Neural progenitor cell (in vitro differentiated cells): Measurements from ENCODE around the gene ZNF324B.

ENCODE experiments used
- EZH2 ChIP-seq: fragments of 200-600 bp; sonication (generic); IDR thresholded peaks from 2 replicates; pipeline ENCODE4 v1.6.1; 2017; ENCODE audit warnings: antibody characterized with exemption, mild to moderate bottlenecking, moderate library complexity
- EZH2phosphoT487 ChIP-seq: fragments of 200-600 bp; sonication (generic); IDR thresholded peaks from 2 replicates; pipeline ENCODE4 v1.6.1; 2017; ENCODE audit warnings: antibody characterized with exemption
- TF ChIP-seq, protein P1 (sequence below): fragments of 200-600 bp; sonication (generic); IDR thresholded peaks from 2 replicates; pipeline ENCODE4 v1.5.1; 2017; ENCODE audit warnings: antibody characterized with exemption, mild to moderate bottlenecking

DNA sequence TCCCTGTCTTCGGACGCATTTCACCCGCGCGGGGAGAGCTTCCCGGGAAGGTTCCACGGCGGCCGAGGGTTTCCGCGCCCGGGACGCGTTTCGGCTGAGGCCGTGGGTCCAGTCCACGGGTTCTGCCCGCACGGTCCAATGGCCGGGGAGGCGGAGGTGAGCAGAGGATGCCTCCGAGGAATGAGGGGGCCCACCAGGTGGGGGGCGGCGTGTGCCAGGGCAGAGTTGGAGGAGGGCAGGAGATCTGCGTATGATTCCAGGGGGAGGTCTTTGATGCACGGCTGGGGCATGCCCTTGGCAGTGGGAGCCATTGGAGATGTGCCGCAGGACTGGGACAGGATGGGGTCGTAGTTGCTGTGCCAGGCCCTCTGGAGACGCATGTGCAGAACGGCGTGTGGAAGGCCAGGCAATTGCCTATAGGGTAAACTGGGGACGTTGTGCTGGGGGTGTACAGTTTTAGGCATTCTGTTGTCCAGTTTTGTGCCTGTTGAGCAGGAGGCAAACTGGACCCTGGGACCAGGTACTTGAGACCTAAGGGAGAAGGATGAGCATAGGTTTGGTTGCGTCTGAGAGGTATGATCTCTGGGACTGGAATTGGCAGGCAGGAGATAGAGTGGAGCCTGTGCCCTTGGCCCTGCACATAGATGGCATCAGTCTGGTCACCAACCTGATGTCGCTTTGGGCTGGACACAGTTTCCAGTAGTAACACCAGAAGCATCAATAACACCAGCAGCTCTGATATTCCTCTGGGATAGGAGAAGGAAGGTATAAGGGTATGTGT lies 42.2 kb upstream of the ZNF324B start:
- TF ChIP-seq, protein P1, sequence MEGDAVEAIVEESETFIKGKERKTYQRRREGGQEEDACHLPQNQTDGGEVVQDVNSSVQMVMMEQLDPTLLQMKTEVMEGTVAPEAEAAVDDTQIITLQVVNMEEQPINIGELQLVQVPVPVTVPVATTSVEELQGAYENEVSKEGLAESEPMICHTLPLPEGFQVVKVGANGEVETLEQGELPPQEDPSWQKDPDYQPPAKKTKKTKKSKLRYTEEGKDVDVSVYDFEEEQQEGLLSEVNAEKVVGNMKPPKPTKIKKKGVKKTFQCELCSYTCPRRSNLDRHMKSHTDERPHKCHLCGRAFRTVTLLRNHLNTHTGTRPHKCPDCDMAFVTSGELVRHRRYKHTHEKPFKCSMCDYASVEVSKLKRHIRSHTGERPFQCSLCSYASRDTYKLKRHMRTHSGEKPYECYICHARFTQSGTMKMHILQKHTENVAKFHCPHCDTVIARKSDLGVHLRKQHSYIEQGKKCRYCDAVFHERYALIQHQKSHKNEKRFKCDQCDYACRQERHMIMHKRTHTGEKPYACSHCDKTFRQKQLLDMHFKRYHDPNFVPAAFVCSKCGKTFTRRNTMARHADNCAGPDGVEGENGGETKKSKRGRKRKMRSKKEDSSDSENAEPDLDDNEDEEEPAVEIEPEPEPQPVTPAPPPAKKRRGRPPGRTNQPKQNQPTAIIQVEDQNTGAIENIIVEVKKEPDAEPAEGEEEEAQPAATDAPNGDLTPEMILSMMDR, result no peak
- TF ChIP-seq EZH2phosphoT487 (no peak), EZH2 (no peak)
